Stimulated activated CD4-positive, alpha-beta T cell treated with anti-CD3 and anti-CD28 coated beads, Interleukin-1b, Interleukin-23, amount 100 ng/mL, for 4 hours (primary cell): ENCODE results near the gene TCOF1.

Experiments used
- DNase-seq, 2 donors: peaks; one replicate each; pipeline ENCODE4 v3.0.0-alpha.2; 2020; ENCODE audit warnings: low read depth in 2 of 2

TCOF1 gene

GRCh38 chr5:150322202-150322601 is 35.3 kb upstream of the TCOF1 start:
- no peak for DNase-seq

GRCh38 chr5:150323092-150323491 is 34.4 kb upstream of the TCOF1 start:
- no peak for DNase-seq

- no peak for DNase-seq
Observed at GRCh38 chr5:150323819-150324218, 33.7 kb upstream of the TCOF1 start.

GRCh38 chr5:150325426-150325825 is 32.1 kb upstream of the TCOF1 start:
- DNase-seq: no peak

GRCh38 chr5:150326707-150327106 is 30.8 kb upstream of the TCOF1 start:
- no peak for DNase-seq

GRCh38 chr5:150327139-150327538 is 30.4 kb upstream of the TCOF1 start:
- no peak for DNase-seq

GRCh38 chr5:150328515-150328914 is 29.0 kb upstream of the TCOF1 start:
- DNase-seq: no peak

- DNase-seq: no peak
Observed at GRCh38 chr5:150329038-150329437, 28.5 kb upstream of the TCOF1 start.

- no peak for DNase-seq
Observed at GRCh38 chr5:150329881-150330876, 27.3 kb upstream of the TCOF1 start.

GRCh38 chr5:150333400-150333799 is 24.1 kb upstream of the TCOF1 start:
- DNase-seq: no peak

- no peak for DNase-seq
Observed at GRCh38 chr5:150335778-150336177, 21.7 kb upstream of the TCOF1 start.

GRCh38 chr5:150338546-150338945 is 19.0 kb upstream of the TCOF1 start:
- no peak for DNase-seq

- no peak for DNase-seq
Observed at GRCh38 chr5:150339165-150339564, 18.3 kb upstream of the TCOF1 start.

- no peak for DNase-seq
Observed at GRCh38 chr5:150339841-150340240, 17.7 kb upstream of the TCOF1 start.

GRCh38 chr5:150340614-150341255 is 16.8 kb upstream of the TCOF1 start:
- no peak for DNase-seq

- no peak for DNase-seq
Observed at GRCh38 chr5:150341331-150341730, 16.2 kb upstream of the TCOF1 start.

GRCh38 chr5:150341989-150342388 is 15.5 kb upstream of the TCOF1 start:
- no peak for DNase-seq

- DNase-seq: no peak
Observed at GRCh38 chr5:150342583-150342982, 14.9 kb upstream of the TCOF1 start.

GRCh38 chr5:150343994-150344631 is 13.4 kb upstream of the TCOF1 start:
- DNase-seq: no peak

- DNase-seq: no peak
Observed at GRCh38 chr5:150345716-150346115, 11.8 kb upstream of the TCOF1 start.

- DNase-seq: no peak
Observed at GRCh38 chr5:150346592-150346991, 10.9 kb upstream of the TCOF1 start.

- no peak for DNase-seq
Observed at GRCh38 chr5:150347003-150347402, 10.5 kb upstream of the TCOF1 start.

- DNase-seq: no peak
Observed at GRCh38 chr5:150347451-150347850, 10.0 kb upstream of the TCOF1 start.
